Neural progenitor cell (in vitro differentiated cells): ENCODE data around the gene SEC14L3.

Experiments
- CTCF ChIP-seq: fragments of 200-600 bp; sonication (generic); IDR thresholded peaks from 2 replicates; pipeline ENCODE4 v1.5.1; 2017; ENCODE audit warnings: antibody characterized with exemption, mild to moderate bottlenecking
- EZH2 ChIP-seq: fragments of 200-600 bp; sonication (generic); IDR thresholded peaks from 2 replicates; pipeline ENCODE4 v1.6.1; 2017; ENCODE audit warnings: antibody characterized with exemption, mild to moderate bottlenecking, moderate library complexity

DNA sequence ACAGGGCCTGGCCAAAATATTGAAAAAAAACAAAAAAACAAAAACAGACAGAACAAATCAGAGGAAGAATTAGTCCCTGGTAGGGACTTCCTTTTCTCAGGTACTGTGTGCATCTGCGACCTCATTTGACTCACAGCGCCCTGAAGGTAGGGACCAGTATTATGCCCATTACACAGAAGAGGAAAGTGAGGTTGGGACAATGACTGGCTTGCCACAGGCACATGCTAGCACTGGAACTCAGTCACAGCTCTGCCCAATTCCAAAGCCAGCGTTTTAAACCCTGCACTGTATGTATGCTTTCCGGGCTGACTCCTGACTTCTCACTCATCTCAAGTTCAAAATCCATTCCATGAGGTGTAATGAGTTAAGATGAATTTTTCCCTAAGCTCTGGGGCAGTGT, 30.3 kb upstream of the SEC14L3 start:
- TF ChIP-seq CTCF (no peak), EZH2 (no peak)
